Liver (tissue), 9 donors: Measurements from ENCODE around the gene TFCP2. TPM values are rescaled to one million over a fixed set of nuclear protein-coding genes. Genes with fewer than 3 reads are reported as not detected.

Source experiments
- DNase-seq: peaks from one replicate; pipeline ENCODE4 v3.0.0-alpha.2; 2017; ENCODE audit warnings: low spot score
- H3K27ac ChIP-seq, 2 donors: one replicate each; pipeline ENCODE4 v1.7.0; 2013; ENCODE audit warnings: inconsistent platforms in 2 of 2, low read length in 2 of 2, control low read depth in 1 of 2, low read depth in 1 of 2, mild to moderate bottlenecking in 1 of 2
- H3K27me3 ChIP-seq, 4 donors: one replicate each; pipeline versions ENCODE4 v1.6.1 to v1.7.0; 2013; ENCODE audit warnings: low read length in 3 of 4, inconsistent platforms in 1 of 4, mild to moderate bottlenecking in 1 of 4, moderate library complexity in 1 of 4; ENCODE audit not compliant: control insufficient read depth in 4 of 4, insufficient read depth in 4 of 4
- H3K36me3 ChIP-seq, 4 donors: one replicate each; pipeline versions ENCODE4 v1.6.1 to v1.7.0; 2013; ENCODE audit warnings: low read length in 3 of 4, mild to moderate bottlenecking in 3 of 4, low read depth in 1 of 4, moderate library complexity in 1 of 4; ENCODE audit not compliant: control insufficient read depth in 4 of 4, insufficient read depth in 3 of 4
- H3K4me1 ChIP-seq, 4 donors: one replicate each; pipeline versions ENCODE4 v1.6.1 to v1.7.0; 2013; ENCODE audit warnings: low read length in 3 of 4, mild to moderate bottlenecking in 3 of 4, moderate library complexity in 1 of 4; ENCODE audit not compliant: control insufficient read depth in 4 of 4, insufficient read depth in 4 of 4
- H3K4me3 ChIP-seq, 3 donors: one replicate each; pipeline versions ENCODE4 v1.6.1 to v1.7.0; 2013; ENCODE audit warnings: low read length in 3 of 3, control low read depth in 1 of 3, low read depth in 1 of 3, mild to moderate bottlenecking in 1 of 3
- H3K9ac ChIP-seq, 2 donors: one replicate each; pipeline ENCODE4 v1.7.0; 2013; ENCODE audit warnings: low read length in 2 of 2, mild to moderate bottlenecking in 2 of 2, moderate library complexity in 2 of 2, control low read depth in 1 of 2, low read depth in 1 of 2
- H3K9me3 ChIP-seq, 4 donors: one replicate each; pipeline versions ENCODE4 v1.6.1 to v1.7.0; 2013; ENCODE audit warnings: low read length in 3 of 4; ENCODE audit not compliant: control insufficient read depth in 4 of 4
- EGR1 ChIP-seq, 2 donors: IDR thresholded peaks; 2 replicates each; pipeline ENCODE4 v1.6.1; 2016 to 2018; ENCODE audit warnings: antibody characterized with exemption in 2 of 2, low read depth in 2 of 2
- FOXA1 ChIP-seq: IDR thresholded peaks from 2 replicates; pipeline ENCODE4 v1.6.1; 2016; ENCODE audit warnings: antibody characterized with exemption
- FOXA2 ChIP-seq: IDR thresholded peaks from 2 replicates; pipeline ENCODE4 v1.6.1; 2016; ENCODE audit warnings: antibody characterized with exemption
- GABPA ChIP-seq, 2 donors: IDR thresholded peaks in 1 of 2; conservative IDR thresholded peaks in 1 of 2; 2 replicates each; pipeline ENCODE4 v1.6.1; 2016; ENCODE audit warnings: antibody characterized with exemption in 2 of 2, mild to moderate bottlenecking in 1 of 2, moderate library complexity in 1 of 2
- HNF4A ChIP-seq, 2 donors: conservative IDR thresholded peaks; 2 replicates each; pipeline ENCODE4 v1.6.1; 2016; ENCODE audit warnings: antibody characterized with exemption in 2 of 2, mild to moderate bottlenecking in 2 of 2
- HNF4G ChIP-seq: IDR thresholded peaks from 2 replicates; pipeline ENCODE4 v1.6.1; 2016; ENCODE audit warnings: antibody characterized with exemption
- JUND ChIP-seq, 2 donors: IDR thresholded peaks; 2 replicates each; pipeline ENCODE4 v1.6.1; 2016; ENCODE audit warnings: antibody characterized with exemption in 2 of 2
- NR2F2 ChIP-seq: IDR thresholded peaks from 2 replicates; pipeline ENCODE4 v1.6.1; 2016; ENCODE audit warnings: antibody characterized with exemption
- RAD21 ChIP-seq, 2 donors: IDR thresholded peaks; 2 replicates each; pipeline ENCODE4 v1.6.1; 2016; ENCODE audit warnings: antibody characterized with exemption in 2 of 2, mild to moderate bottlenecking in 2 of 2
- RXRA ChIP-seq, 2 donors: IDR thresholded peaks; 2 replicates each; pipeline ENCODE4 v1.6.1; 2017 to 2018; ENCODE audit warnings: antibody characterized with exemption in 2 of 2, mild to moderate bottlenecking in 1 of 2
- SP1 ChIP-seq: IDR thresholded peaks from 2 replicates; pipeline ENCODE4 v1.6.1; 2018; ENCODE audit warnings: antibody characterized with exemption, mild to moderate bottlenecking
- TAF1 ChIP-seq: conservative IDR thresholded peaks from 2 replicates; pipeline ENCODE4 v1.6.1; 2016; ENCODE audit warnings: antibody characterized with exemption, mild to moderate bottlenecking
- YY1 ChIP-seq: IDR thresholded peaks from 2 replicates; pipeline ENCODE4 v1.6.1; 2016; ENCODE audit warnings: antibody characterized with exemption, mild to moderate bottlenecking
- WGBS: extraction: QIAGEN DNeasy Blood & Tissue Kit; methylation state at CpG from one replicate; pipeline ENCODE4 v1.1.7; 2013; 5-methylcytosine and 5-hydroxymethylcytosine counted together
- polyA plus RNA-seq, 2 donors: library from polyadenylated mRNA; stranded (reverse) in 1 of 2; unstranded in 1 of 2; fragments of 200-250 nt in 1 of 2; fragments of >200 nt in 1 of 2; fragmentation: Nextera tagmentation in 1 of 2; extraction: Ambion mirVana in 1 of 2; gene quantifications; one replicate each; pipeline versions ENCODE4 v1.2.1 to v1.2.3, GENCODE V29; 2013 to 2015
- total RNA-seq, 2 donors: library from RNA; depleted of rRNA; stranded (reverse); fragments of >200 nt; gene quantifications; one replicate each; pipeline ENCODE4 v1.2.3, GENCODE V29; 2014
- TF ChIP-seq, protein P1 (sequence below): IDR thresholded peaks from 2 replicates; pipeline ENCODE4 v1.6.1; 2016; ENCODE audit warnings: antibody characterized with exemption, mild to moderate bottlenecking
- TF ChIP-seq, protein P2 (sequence below): IDR thresholded peaks from 2 replicates; pipeline ENCODE4 v1.6.1; 2016; ENCODE audit warnings: antibody characterized with exemption
- TF ChIP-seq, protein P3 (sequence below): IDR thresholded peaks from 2 replicates; pipeline ENCODE4 v1.6.1; 2016; ENCODE audit warnings: antibody characterized with exemption
- TF ChIP-seq, protein P4 (sequence below): IDR thresholded peaks from 2 replicates; pipeline ENCODE4 v1.6.1; 2016; ENCODE audit warnings: antibody characterized with exemption
- TF ChIP-seq, protein P5 (sequence below): fragments of 150-350 bp; IDR thresholded peaks from 2 replicates; pipeline ENCODE4 v1.5.1; 2017; ENCODE audit warnings: improper control_type of control experiment, low read depth, low read length; ENCODE audit not compliant: missing input control
- donor health status: healthy.
- donor health status: healthy.
- donor health status: healthy.
- donor health status: healthy.
- donor health status: healthy.

The TFCP2 gene
- total and polyA plus RNA-seq, 4 donors, result 1.6 to 8.6 (median 5.1) TPM

DNA sequence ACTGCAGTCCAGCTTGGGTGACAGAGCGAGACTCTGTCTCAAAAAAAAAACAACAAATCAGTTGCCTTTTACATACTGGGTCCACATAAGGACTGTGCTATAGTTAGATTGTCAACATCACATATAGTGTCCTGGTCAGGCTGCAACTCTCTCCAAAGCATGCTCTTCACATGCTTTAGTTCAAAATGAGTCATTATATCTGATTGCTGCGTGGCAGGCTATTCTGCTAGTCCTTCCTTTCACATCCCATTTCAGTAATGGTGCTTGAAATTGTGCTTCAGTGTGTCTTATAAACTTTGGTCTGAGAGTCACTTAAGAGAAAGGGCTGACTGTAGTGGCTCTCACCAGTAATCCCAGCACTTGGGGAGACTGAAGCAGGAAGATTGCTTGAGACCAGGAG is 117.9 kb downstream of the TFCP2 start (continued):
- TF ChIP-seq, protein P1, sequence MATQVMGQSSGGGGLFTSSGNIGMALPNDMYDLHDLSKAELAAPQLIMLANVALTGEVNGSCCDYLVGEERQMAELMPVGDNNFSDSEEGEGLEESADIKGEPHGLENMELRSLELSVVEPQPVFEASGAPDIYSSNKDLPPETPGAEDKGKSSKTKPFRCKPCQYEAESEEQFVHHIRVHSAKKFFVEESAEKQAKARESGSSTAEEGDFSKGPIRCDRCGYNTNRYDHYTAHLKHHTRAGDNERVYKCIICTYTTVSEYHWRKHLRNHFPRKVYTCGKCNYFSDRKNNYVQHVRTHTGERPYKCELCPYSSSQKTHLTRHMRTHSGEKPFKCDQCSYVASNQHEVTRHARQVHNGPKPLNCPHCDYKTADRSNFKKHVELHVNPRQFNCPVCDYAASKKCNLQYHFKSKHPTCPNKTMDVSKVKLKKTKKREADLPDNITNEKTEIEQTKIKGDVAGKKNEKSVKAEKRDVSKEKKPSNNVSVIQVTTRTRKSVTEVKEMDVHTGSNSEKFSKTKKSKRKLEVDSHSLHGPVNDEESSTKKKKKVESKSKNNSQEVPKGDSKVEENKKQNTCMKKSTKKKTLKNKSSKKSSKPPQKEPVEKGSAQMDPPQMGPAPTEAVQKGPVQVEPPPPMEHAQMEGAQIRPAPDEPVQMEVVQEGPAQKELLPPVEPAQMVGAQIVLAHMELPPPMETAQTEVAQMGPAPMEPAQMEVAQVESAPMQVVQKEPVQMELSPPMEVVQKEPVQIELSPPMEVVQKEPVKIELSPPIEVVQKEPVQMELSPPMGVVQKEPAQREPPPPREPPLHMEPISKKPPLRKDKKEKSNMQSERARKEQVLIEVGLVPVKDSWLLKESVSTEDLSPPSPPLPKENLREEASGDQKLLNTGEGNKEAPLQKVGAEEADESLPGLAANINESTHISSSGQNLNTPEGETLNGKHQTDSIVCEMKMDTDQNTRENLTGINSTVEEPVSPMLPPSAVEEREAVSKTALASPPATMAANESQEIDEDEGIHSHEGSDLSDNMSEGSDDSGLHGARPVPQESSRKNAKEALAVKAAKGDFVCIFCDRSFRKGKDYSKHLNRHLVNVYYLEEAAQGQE, result no peak
- TF ChIP-seq, protein P2, sequence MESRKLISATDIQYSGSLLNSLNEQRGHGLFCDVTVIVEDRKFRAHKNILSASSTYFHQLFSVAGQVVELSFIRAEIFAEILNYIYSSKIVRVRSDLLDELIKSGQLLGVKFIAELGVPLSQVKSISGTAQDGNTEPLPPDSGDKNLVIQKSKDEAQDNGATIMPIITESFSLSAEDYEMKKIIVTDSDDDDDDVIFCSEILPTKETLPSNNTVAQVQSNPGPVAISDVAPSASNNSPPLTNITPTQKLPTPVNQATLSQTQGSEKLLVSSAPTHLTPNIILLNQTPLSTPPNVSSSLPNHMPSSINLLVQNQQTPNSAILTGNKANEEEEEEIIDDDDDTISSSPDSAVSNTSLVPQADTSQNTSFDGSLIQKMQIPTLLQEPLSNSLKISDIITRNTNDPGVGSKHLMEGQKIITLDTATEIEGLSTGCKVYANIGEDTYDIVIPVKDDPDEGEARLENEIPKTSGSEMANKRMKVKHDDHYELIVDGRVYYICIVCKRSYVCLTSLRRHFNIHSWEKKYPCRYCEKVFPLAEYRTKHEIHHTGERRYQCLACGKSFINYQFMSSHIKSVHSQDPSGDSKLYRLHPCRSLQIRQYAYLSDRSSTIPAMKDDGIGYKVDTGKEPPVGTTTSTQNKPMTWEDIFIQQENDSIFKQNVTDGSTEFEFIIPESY, result no peak
- no peak for TF ChIP-seq NR2F2
- no peak for TF ChIP-seq HNF4A (conservative IDR thresholded peaks at IDR 0.05)
- no peak for TF ChIP-seq RXRA (IDR thresholded peaks at IDR 0.05)

DNA sequence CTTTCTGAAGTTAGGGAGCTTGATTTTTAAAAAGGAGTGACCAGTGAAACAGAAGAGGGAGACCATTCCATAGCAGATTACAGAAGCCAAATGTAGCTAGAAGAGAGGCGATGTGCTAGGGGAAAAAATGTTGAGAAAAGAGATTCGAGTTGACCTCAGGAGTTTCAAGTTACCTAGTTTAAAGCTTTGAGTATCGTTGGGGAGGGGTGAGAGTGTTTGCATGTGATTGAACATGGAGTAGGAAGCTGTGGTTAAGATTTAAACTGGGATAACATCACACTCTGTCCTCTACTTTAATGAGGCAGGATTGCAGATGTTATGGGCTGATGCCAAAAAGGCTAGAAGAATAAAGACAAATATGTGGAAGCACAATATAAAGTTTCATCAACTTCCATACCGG is 121.1 kb downstream of the TFCP2 start:
- Histone ChIP-seq H3K27me3 (no peaks in the 10 kb centered on the region), H3K27ac (no peak overlapping the region), H3K9me3 (no peaks in the 10 kb centered on the region), H3K4me3 (no peak overlapping the region), H3K9ac (no peak overlapping the region), H3K36me3 (peaks cover 14 to 43% (median 29%) of the 10 kb centered on the region in 4 donors), H3K4me1 (peaks cover 0 to 23% (median 17%) of the 10 kb centered on the region in 4 donors)
- TF ChIP-seq RAD21 (IDR thresholded peaks at IDR 0.05) (no peak), HNF4A (conservative IDR thresholded peaks at IDR 0.05) (no peak), TAF1 (no peak), RXRA (IDR thresholded peaks at IDR 0.05) (no peak), NR2F2 (no peak), FOXA2 (no peak), JUND (IDR thresholded peaks at IDR 0.05) (no peak), FOXA1 (no peak), EGR1 (IDR thresholded peaks at IDR 0.05; ENCODE audit: low read depth in 2 of 2) (no peak), HNF4G (no peak), GABPA (IDR thresholded peaks at IDR 0.05 in 1 of 2, conservative IDR thresholded peaks at IDR 0.05 in 1 of 2) (no peak), YY1 (no peak), SP1 (no peak)
- TF ChIP-seq, protein P3, sequence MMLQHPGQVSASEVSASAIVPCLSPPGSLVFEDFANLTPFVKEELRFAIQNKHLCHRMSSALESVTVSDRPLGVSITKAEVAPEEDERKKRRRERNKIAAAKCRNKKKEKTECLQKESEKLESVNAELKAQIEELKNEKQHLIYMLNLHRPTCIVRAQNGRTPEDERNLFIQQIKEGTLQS, result no peak
- TF ChIP-seq, protein P4, sequence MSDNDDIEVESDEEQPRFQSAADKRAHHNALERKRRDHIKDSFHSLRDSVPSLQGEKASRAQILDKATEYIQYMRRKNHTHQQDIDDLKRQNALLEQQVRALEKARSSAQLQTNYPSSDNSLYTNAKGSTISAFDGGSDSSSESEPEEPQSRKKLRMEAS, result no peak
- TF ChIP-seq, protein P1, result no peak
- TF ChIP-seq, protein P2, result no peak
- TF ChIP-seq, protein P5, sequence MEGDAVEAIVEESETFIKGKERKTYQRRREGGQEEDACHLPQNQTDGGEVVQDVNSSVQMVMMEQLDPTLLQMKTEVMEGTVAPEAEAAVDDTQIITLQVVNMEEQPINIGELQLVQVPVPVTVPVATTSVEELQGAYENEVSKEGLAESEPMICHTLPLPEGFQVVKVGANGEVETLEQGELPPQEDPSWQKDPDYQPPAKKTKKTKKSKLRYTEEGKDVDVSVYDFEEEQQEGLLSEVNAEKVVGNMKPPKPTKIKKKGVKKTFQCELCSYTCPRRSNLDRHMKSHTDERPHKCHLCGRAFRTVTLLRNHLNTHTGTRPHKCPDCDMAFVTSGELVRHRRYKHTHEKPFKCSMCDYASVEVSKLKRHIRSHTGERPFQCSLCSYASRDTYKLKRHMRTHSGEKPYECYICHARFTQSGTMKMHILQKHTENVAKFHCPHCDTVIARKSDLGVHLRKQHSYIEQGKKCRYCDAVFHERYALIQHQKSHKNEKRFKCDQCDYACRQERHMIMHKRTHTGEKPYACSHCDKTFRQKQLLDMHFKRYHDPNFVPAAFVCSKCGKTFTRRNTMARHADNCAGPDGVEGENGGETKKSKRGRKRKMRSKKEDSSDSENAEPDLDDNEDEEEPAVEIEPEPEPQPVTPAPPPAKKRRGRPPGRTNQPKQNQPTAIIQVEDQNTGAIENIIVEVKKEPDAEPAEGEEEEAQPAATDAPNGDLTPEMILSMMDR, result no peak
- DNase-seq, result no peak
- 55% methylated on average over 4 of the region's 4 CpGs for WGBS
